Iris pigment epithelial cell (primary cell): Measurements from ENCODE around the gene WDR7.

Experiments
- DNase-seq: peaks from one replicate; pipeline ENCODE4 v3.0.0-alpha.2; 2011; ENCODE audit warnings: low read depth

The WDR7 gene

GRCh38 chr18:56722518-56722917, 71.4 kb downstream of the WDR7 start:
- DNase-seq, result no peak

GRCh38 chr18:56723068-56723467, 71.9 kb downstream of the WDR7 start:
- DNase-seq, result peak; percentile 21

DNA sequence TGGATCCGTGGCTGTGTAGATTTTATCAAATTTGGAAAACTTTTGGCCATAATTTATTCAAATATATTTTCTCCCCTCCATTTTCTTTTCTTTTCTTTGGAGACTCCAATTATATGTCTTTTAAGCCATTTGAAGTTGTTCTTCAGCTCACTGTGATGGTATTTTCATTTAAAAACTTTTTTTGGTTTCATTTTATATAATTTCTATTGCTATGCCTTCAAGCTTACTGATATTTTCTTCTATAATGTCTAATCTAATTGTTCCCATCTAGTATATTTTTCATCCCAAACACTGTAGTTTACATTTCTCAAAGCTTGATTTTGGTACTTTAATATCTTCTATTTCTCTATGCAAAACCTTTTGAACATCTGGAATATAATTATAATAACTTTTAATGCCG, 72.5 kb downstream of the WDR7 start:
- no peak for DNase-seq

DNA sequence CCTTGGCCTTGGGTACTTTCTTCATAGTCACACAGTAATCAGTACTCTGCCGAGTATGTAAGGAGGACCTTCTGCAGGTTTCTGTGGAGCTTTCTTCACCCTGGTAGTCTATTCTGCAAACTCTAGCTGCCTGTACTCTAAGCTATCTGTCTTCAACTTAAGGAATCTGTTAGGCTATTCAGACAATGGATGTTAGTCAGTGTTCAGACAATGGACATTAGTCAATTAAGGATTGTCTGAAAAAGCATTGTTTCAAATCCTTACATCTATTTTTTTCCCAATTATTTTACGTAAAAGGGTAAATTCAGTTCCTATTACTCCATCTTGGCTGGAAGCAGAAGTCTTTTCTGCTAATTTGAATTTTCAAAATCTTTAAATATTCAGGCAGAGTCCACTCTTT, 75.7 kb downstream of the WDR7 start:
- no peak for DNase-seq

- DNase-seq, result no peak
These were observed 76.2 kb downstream of the WDR7 start for GRCh38 chr18:56727399-56727798.

DNA sequence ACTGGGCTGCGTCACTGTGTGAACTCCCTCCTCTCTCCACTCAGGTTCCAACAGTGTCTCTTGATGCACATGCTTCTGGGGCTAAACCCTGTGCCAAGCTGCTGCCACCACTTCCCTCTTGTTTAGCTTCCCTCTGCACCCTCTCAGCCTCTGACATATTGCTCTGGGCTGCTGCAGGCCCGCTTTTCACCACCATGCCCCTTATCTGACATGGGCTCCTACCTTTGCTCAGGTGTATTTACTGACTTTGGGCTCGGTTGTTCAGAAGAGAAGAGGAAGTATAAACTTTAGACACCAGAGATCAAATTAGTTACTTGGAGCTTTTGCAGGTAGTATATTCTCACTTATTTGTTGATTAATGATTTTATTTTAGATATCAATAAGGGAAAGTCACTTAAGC, 77.6 kb downstream of the WDR7 start:
- DNase-seq, result no peak

GRCh38 chr18:56738184-56738583, 87.0 kb downstream of the WDR7 start:
- DNase-seq, result no peak

DNA sequence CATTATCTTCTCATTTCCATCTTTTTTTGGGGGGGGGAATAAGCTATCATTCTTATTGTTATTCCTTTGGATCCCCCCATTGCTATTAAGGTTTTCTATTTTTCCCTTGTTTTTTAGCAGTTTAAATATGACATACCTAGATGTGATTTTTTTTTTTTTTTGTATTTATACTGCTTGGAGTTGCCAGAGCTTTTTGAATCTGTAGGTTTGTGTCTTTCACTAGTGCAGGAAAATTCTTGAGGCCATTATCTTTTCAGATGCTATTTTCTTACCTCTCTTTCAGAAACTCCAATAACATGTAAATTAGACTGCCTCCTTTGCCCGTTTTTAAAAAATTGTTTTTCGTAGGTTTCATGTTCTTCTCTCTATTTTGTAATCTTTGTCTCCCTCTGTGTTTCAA, 88.6 kb downstream of the WDR7 start:
- no peak for DNase-seq

DNA sequence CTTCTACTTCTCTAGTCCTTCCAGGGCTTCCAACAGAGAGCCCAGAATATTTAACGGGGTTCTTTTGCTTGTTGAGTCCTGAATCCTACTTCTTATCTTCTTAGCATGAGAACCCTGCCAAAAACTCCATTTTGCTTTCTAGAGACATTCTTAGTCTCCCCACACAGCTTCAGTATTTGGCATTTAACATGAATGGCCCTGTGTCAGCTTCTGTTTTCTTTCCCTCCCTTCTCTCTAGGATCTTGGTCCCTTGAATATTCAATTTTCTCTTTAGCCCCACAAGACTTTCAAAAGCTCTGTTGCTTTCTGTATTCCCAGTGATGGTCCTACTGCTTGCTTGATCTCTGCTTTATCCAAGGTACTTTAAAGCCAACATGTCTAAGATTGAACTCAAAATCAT, 89.5 kb downstream of the WDR7 start:
- no peak for DNase-seq

DNA sequence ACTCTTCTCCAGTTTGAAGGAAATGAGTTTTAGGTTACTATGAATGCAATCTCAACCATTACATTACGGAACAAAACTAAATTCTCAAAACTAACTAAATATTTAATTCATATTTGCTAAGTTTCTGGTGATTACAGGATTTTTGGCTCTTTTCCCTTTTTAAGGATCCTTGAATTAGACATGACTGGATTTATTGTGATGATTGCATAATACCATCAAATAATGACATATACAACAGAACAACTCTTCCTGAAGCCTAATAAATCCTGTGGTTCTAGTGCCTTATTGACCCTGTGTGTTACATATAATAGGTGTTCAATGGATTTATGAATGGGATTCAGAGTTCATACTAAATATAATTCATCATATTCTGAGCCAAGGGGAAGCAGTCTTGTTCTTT, 90.5 kb downstream of the WDR7 start:
- no peak for DNase-seq

GRCh38 chr18:56743115-56743514, 92.0 kb downstream of the WDR7 start:
- DNase-seq, result no peak

- no peak for DNase-seq
These were observed 96.0 kb downstream of the WDR7 start for GRCh38 chr18:56747032-56747658.

DNA sequence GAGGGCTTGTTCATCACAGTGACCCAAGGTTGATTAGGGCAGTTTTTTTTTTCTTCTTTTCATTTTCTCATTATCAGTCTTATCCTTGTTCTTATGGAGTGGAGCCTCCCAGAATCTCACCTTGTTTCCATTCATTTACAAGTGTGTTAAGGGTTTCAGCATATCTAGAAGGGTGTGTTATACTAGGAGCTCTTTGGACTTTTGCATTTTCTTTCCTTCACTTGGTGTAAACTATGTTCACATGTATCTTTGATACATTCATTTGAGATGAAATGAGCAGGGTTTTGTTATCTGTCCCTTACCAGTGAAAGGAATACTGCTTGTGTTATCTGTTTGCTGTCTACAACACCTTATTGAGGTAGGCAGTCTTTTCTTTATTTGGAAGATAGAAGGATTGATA, 96.7 kb downstream of the WDR7 start:
- DNase-seq, result no peak

GRCh38 chr18:56748698-56749268, 97.6 kb downstream of the WDR7 start:
- DNase-seq, result peak; percentile 44

DNA sequence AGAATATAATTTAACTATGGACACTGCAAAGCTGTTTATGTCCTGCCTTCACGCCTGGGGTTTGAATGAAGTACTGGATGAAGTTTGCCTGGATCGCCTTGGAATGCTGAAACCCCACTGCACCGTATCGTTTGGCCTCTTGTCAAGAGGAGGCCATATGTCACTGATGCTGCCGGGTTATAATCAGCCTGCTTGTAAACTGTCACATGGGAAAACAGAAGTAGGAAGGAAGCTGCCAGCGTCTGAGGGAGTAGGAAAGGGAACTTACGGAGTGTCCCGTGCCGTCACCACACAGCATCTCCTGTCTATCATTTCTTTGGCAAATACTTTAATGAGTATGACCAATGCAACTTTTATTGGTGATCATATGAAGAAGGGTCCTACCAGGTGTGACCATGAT, 105.8 kb downstream of the WDR7 start:
- no peak for DNase-seq

DNA sequence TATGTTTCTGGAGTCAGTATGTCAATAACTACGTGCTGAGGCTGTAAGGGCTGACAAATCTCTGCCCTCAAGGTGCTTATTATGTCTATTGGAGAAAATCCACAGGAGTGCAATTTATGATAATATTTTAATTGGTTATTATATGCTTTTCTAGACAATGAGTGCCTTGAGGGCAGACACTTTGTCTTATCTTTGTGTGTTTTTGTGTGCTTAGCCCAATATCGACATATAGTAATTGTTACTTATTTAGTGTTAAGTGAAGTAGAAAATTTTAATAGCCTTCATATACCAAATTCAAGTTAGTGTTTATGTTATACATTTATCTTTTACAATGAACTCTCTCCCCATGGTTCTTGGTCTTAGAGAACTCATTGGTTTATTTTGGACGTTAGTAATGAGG, 118.9 kb downstream of the WDR7 start:
- DNase-seq, result no peak

GRCh38 chr18:56770873-56771272, 119.7 kb downstream of the WDR7 start:
- peak; percentile 52 for DNase-seq

GRCh38 chr18:56775701-56776100, 124.5 kb downstream of the WDR7 start:
- DNase-seq, result no peak

GRCh38 chr18:56787390-56787789, 136.2 kb downstream of the WDR7 start:
- no peak for DNase-seq

GRCh38 chr18:56789004-56789888, 138.1 kb downstream of the WDR7 start:
- peak; percentile 51 for DNase-seq

- no peak for DNase-seq
These were observed 138.7 kb downstream of the WDR7 start for GRCh38 chr18:56789889-56790180.

DNA sequence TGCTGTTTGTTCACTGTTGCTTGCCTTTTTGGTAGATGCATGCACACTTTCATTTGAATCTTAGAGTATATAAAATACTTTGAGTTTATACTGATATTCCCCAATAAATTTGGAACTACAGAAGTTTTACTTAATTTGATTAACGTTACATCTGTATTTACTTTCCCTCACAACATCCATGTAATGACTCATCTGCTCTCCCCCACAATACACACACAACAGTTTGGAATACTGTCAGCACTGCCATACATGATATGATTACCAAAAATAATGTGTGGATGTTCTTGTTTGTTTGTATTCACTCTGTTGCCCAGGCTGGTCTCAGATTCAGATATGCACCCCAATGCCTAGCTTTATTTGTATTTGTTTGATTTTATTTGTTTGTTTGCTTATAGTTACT, 144.2 kb downstream of the WDR7 start:
- peak; percentile 17 for DNase-seq

- DNase-seq, result peak; percentile 49
These were observed 148.6 kb downstream of the WDR7 start for GRCh38 chr18:56799756-56800155.

DNA sequence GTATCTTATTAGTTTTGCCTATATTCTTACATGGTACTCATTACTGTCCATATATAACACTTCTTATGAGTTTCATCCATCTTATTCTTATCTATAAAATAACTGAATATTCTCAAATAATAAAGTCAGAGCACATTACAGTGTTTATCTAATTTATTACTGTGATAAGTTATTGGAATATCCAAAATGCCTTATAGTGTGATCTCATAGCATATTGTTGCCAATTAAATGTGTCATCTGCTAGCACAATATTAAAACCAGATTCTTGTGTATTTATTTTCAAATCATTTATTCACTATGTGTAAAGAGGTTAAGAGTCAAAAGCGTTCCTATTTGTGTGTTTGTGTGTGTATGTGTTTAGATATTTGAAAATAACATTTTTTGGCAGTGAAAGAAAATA, 151.9 kb downstream of the WDR7 start:
- DNase-seq, result no peak
